ENCODE results near the gene CTXND1. TPM values are rescaled to one million over a fixed set of nuclear protein-coding genes. Genes with fewer than 3 reads are reported as not detected.

CTXND1 gene
- total RNA-seq, 2 donors from 2014 or later, result 0.14 TPM; not detected in 1

- Histone ChIP-seq H3K27me3 (replicated peaks; ENCODE audit: insufficient read depth) (no peaks in the 10 kb centered on the region), H3K36me3 (no peaks in the 10 kb centered on the region), H3K4me1 (ENCODE audit: control insufficient read depth in 1 of 2, low read depth in 2 of 2) (no peaks in the 10 kb centered on the region), H3K27ac (no peak overlapping the region), H3K9me3 (no peaks in the 10 kb centered on the region), H3K4me3 (no peak overlapping the region)
- TF ChIP-seq CTCF (IDR thresholded peaks at IDR 0.05), result no peak
- DNase-seq (ENCODE audit: low spot score), result no peak
- ATAC-seq (ENCODE audit: insufficient number of reproducible peaks, low FRiP score, low read depth), result no peak
Measured at GRCh38 chr15:80199869-80200268, 52.1 kb downstream of the CTXND1 start.

- no peak for TF ChIP-seq CTCF (IDR thresholded peaks at IDR 0.05)
- H3K27ac ChIP-seq, result no peak overlapping the region
- no peak overlapping the region for H3K4me3 ChIP-seq
- ATAC-seq (ENCODE audit: insufficient number of reproducible peaks, low FRiP score, low read depth) (no peak), DNase-seq (ENCODE audit: low spot score) (no peak)
- H3K9me3 ChIP-seq, result no peaks in the 10 kb centered on the region
- H3K27me3 ChIP-seq (replicated peaks; ENCODE audit: insufficient read depth), result no peaks in the 10 kb centered on the region
- H3K36me3 ChIP-seq, result no peaks in the 10 kb centered on the region
- H3K4me1 ChIP-seq (ENCODE audit: control insufficient read depth in 1 of 2, low read depth in 2 of 2), result no peaks in the 10 kb centered on the region
Measured at GRCh38 chr15:80199366-80199765, 52.6 kb downstream of the CTXND1 start.

- no peaks in the 10 kb centered on the region for H3K9me3 ChIP-seq
- no peak for DNase-seq (ENCODE audit: low spot score)
- no peak overlapping the region for H3K4me3 ChIP-seq
- no peak for ATAC-seq (ENCODE audit: insufficient number of reproducible peaks, low FRiP score, low read depth)
- no peaks in the 10 kb centered on the region for H3K36me3 ChIP-seq
- TF ChIP-seq CTCF (IDR thresholded peaks at IDR 0.05), result no peak
- no peaks in the 10 kb centered on the region for H3K4me1 ChIP-seq (ENCODE audit: control insufficient read depth in 1 of 2, low read depth in 2 of 2)
- H3K27me3 ChIP-seq (replicated peaks; ENCODE audit: insufficient read depth), result no peaks in the 10 kb centered on the region
- no peak overlapping the region for H3K27ac ChIP-seq
Measured at GRCh38 chr15:80194914-80195313, 57.1 kb downstream of the CTXND1 start.

GRCh38 chr15:80194186-80194585 lies 57.8 kb downstream of the CTXND1 start:
- DNase-seq (ENCODE audit: low spot score) (no peak), ATAC-seq (ENCODE audit: insufficient number of reproducible peaks, low FRiP score, low read depth) (no peak)
- Histone ChIP-seq H3K36me3 (no peaks in the 10 kb centered on the region), H3K27me3 (replicated peaks; ENCODE audit: insufficient read depth) (no peaks in the 10 kb centered on the region), H3K4me3 (no peak overlapping the region), H3K27ac (no peak overlapping the region), H3K9me3 (no peaks in the 10 kb centered on the region), H3K4me1 (ENCODE audit: control insufficient read depth in 1 of 2, low read depth in 2 of 2) (no peaks in the 10 kb centered on the region)
- TF ChIP-seq CTCF (IDR thresholded peaks at IDR 0.05), result no peak

- no peaks in the 10 kb centered on the region for H3K9me3 ChIP-seq
- no peaks in the 10 kb centered on the region for H3K27me3 ChIP-seq (replicated peaks; ENCODE audit: insufficient read depth)
- peaks cover 7% of the 10 kb centered on the region for H3K36me3 ChIP-seq
- no peaks in the 10 kb centered on the region for H3K4me1 ChIP-seq (ENCODE audit: control insufficient read depth in 1 of 2, low read depth in 2 of 2)
- H3K27ac ChIP-seq, result no peak overlapping the region
- no peak for TF ChIP-seq CTCF (IDR thresholded peaks at IDR 0.05)
- no peak overlapping the region for H3K4me3 ChIP-seq
- no peak for ATAC-seq (ENCODE audit: insufficient number of reproducible peaks, low FRiP score, low read depth)
- DNase-seq (ENCODE audit: low spot score), result no peak
Measured at GRCh38 chr15:80191897-80192595, 60.0 kb downstream of the CTXND1 start.

Measured in thoracic aorta (tissue), 2 donors.